Tibial nerve (tissue), 4 donors: ENCODE data around the gene BMERB1.

Experiments
- EP300 ChIP-seq, 2 donors: sonication (generic); formaldehyde crosslinking; IDR thresholded peaks; one replicate each; pipeline ENCODE4 v1.6.1; 2017; ENCODE audit warnings: antibody characterized with exemption in 2 of 2, mild to moderate bottlenecking in 1 of 2
- POLR2A ChIP-seq, 2 donors: fragments of 450-650 bp; IDR thresholded peaks; one replicate each; pipeline ENCODE4 v1.6.1; 2017; ENCODE audit warnings: antibody characterized with exemption in 2 of 2, mild to moderate bottlenecking in 2 of 2, moderate library complexity in 2 of 2
- TF ChIP-seq, protein P1 (sequence below), 5 experiments: fragments of 200-600 bp in 3 of 5; fragments of 450-650 bp in 2 of 5; sonication (generic) in 3 of 5; IDR thresholded peaks; one replicate each; pipeline ENCODE4 v1.5.1; 2016 to 2019; ENCODE audit warnings: antibody characterized with exemption in 5 of 5, mild to moderate bottlenecking in 3 of 5, moderate library complexity in 2 of 5

DNA sequence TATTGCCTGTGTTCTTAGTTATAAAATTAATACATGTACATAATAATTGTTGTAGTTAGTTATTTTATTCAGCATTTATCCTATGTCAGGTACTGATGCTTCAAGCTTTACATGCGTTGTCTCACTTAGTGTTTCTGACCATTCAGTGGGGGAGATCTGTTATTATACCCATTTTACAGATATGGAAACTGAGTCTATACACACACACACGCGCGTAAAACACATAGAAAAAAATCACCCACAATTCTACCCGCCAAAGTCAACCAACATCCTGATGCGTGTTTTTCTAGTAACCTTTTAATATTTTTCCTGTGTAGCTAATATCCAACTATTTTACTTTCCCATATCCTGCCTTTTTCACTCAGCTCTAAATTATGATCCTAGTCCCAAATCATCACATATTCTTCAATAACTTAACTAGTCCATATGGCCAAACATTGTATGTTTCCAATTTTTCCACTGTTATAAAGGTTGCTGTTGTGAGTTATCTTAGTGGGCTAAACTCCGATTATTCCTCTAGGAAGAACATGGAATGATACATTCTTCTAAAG is 48.4 kb downstream of the BMERB1 start:
- TF ChIP-seq POLR2A (IDR thresholded peaks at IDR 0.05) (no peak), EP300 (IDR thresholded peaks at IDR 0.05) (no peak)
- TF ChIP-seq, protein P1, sequence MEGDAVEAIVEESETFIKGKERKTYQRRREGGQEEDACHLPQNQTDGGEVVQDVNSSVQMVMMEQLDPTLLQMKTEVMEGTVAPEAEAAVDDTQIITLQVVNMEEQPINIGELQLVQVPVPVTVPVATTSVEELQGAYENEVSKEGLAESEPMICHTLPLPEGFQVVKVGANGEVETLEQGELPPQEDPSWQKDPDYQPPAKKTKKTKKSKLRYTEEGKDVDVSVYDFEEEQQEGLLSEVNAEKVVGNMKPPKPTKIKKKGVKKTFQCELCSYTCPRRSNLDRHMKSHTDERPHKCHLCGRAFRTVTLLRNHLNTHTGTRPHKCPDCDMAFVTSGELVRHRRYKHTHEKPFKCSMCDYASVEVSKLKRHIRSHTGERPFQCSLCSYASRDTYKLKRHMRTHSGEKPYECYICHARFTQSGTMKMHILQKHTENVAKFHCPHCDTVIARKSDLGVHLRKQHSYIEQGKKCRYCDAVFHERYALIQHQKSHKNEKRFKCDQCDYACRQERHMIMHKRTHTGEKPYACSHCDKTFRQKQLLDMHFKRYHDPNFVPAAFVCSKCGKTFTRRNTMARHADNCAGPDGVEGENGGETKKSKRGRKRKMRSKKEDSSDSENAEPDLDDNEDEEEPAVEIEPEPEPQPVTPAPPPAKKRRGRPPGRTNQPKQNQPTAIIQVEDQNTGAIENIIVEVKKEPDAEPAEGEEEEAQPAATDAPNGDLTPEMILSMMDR (IDR thresholded peaks at IDR 0.05): no peak
